ENCODE results near the gene SQSTM1. TPM values are rescaled to one million over a fixed set of nuclear protein-coding genes. Genes with fewer than 3 reads are reported as not detected.

SQSTM1 gene
- total RNA-seq, 4 donors from 2014 or later, result 94.7 to 874 (median 439) TPM

- TF ChIP-seq POLR2A (IDR thresholded peaks at IDR 0.05) (no peak), CTCF (IDR thresholded peaks at IDR 0.05) (no peak)
- H3K4me1 ChIP-seq, result no peaks in the 10 kb centered on the region
- H3K27me3 ChIP-seq, result no peaks in the 10 kb centered on the region
- peaks cover 0 to 2% of the 10 kb centered on the region in 2 donors for H3K9me3 ChIP-seq
- intact Hi-C loops (cut with DNase I; ENCODE audit: low total_unique reads), result no loop called here
- no peak overlapping the region for H3K4me3 ChIP-seq
- peak overlapping the region in 1 of 2 donors; percentile 70 for H3K27ac ChIP-seq
- no peaks in the 10 kb centered on the region for H3K36me3 ChIP-seq
- no peak for DNase-seq
Observed at GRCh38 chr5:179887095-179887494, 66.4 kb downstream of the SQSTM1 start.

MicroRNA genes within 50 kb of the gene (microRNA counts, 767-probe panel; counts per million panel counts)
- microRNA hsa-miR-1229, result 0 counts per million in 2 donors

Small RNA genes within 50 kb of the gene (microRNA-seq; reads per million reads assigned to microRNA genes)
- not detected for gene MIR1229 (ENCODE audit: borderline microRNAs expressed, borderline replicate concordance)

Small RNA genes within 50 kb of the gene (small RNA-seq; reads per million reads assigned to genes)
- gene MIR1229, result not detected
- not detected for gene RF00019

Other genes with a start within 250 kb of the SQSTM1 start
- gene HNRNPH1, start 197.2 kb upstream of the SQSTM1 start, total RNA-seq, result 1,000 to 10,000 TPM in 1 of 4 donors, 100 to 1,000 TPM in 3; 237 to 1,003 (median 495) TPM
- gene CBY3, start 139.9 kb upstream of the SQSTM1 start, total RNA-seq, result not detected
- 100 to 1,000 TPM; 155 to 550 (median 392) TPM for gene CANX, start 121.9 kb upstream of the SQSTM1 start, total RNA-seq
- gene MAML1, start 88.1 kb upstream of the SQSTM1 start, total RNA-seq, result 10 to 100 TPM; 19.7 to 44.1 (median 21.4) TPM
- 10 to 100 TPM in 2 of 4 donors, 1 to 10 TPM in 1, not detected in 1; 4.1 to 22.9 (median 13.6) TPM for gene LTC4S, start 26.9 kb upstream of the SQSTM1 start, total RNA-seq
- 10 to 100 TPM; 31.8 to 87.4 (median 66.4) TPM for gene MGAT4B, start 14.0 kb upstream of the SQSTM1 start, total RNA-seq
- gene MRNIP, start 37.9 kb downstream of the SQSTM1 start, total RNA-seq, result 100 to 1,000 TPM in 1 of 4 donors, 10 to 100 TPM in 3; 16.8 to 138 (median 61.6) TPM
- gene TBC1D9B, start 87.0 kb downstream of the SQSTM1 start, total RNA-seq, result 1,000 to 10,000 TPM in 1 of 4 donors, 100 to 1,000 TPM in 1, 10 to 100 TPM in 2; 58.8 to 2,513 (median 108) TPM